GM23338 (cell line): ENCODE data around the gene SCRG1.

Experiments
- CREB1 ChIP-seq: fragments of 250-450 bp; sonication (Bioruptor Pico); IDR thresholded peaks from 2 replicates; pipeline ENCODE4 v1.5.0; 2020; ENCODE audit warnings: low read depth, mild to moderate bottlenecking, moderate library complexity
- EZH2phosphoT487 ChIP-seq: fragments of 200-600 bp; sonication (generic); IDR thresholded peaks from one replicate; pipeline ENCODE4 v1.8.1; 2018; ENCODE audit warnings: antibody characterized with exemption; ENCODE audit not compliant: unreplicated experiment
- POLR2AphosphoS5 ChIP-seq: IDR thresholded peaks from 2 replicates; pipeline ENCODE4 v1.6.1; 2016; ENCODE audit warnings: antibody characterized with exemption, low read depth
- TF ChIP-seq, protein P1 (sequence below), 2 experiments: fragments of 200-600 bp in 1 of 2; sonication (generic) in 1 of 2; conservative IDR thresholded peaks; 2 replicates each; pipeline versions ENCODE4 v1.5.1 to v1.6.1; 2016 to 2017; ENCODE audit warnings: antibody characterized with exemption in 2 of 2, low read depth in 2 of 2, mild to moderate bottlenecking in 2 of 2, moderate library complexity in 1 of 2
- TF ChIP-seq, protein P2 (sequence below): IDR thresholded peaks from one replicate; pipeline ENCODE4 v1.6.1; 2018; ENCODE audit warnings: antibody characterized with exemption; ENCODE audit not compliant: unreplicated experiment

DNA sequence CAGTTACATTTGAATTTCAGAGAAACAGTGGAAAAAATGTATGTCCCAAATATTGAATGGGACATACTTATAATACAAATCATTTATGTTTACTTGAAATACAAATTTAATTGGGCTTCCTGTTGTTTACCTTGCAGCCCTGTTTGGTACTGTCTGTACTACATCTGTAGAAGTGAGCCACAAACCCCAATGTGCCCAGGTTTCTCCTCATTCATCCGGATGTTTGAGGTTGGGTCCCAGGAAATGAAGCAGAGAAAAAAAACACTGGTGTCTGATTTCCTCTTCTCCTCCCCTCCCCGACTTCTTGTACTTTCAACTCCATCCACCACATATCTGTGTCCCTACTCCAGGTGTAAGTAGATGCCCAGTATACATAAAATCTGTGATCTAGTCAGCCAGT is 27.1 kb upstream of the SCRG1 start:
- TF ChIP-seq, protein P1, sequence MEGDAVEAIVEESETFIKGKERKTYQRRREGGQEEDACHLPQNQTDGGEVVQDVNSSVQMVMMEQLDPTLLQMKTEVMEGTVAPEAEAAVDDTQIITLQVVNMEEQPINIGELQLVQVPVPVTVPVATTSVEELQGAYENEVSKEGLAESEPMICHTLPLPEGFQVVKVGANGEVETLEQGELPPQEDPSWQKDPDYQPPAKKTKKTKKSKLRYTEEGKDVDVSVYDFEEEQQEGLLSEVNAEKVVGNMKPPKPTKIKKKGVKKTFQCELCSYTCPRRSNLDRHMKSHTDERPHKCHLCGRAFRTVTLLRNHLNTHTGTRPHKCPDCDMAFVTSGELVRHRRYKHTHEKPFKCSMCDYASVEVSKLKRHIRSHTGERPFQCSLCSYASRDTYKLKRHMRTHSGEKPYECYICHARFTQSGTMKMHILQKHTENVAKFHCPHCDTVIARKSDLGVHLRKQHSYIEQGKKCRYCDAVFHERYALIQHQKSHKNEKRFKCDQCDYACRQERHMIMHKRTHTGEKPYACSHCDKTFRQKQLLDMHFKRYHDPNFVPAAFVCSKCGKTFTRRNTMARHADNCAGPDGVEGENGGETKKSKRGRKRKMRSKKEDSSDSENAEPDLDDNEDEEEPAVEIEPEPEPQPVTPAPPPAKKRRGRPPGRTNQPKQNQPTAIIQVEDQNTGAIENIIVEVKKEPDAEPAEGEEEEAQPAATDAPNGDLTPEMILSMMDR (conservative IDR thresholded peaks at IDR 0.05; ENCODE audit: low read depth in 2 of 2) = no peak
- TF ChIP-seq POLR2AphosphoS5 (no peak), CREB1 (no peak), EZH2phosphoT487 (no peak)
- TF ChIP-seq, protein P2, sequence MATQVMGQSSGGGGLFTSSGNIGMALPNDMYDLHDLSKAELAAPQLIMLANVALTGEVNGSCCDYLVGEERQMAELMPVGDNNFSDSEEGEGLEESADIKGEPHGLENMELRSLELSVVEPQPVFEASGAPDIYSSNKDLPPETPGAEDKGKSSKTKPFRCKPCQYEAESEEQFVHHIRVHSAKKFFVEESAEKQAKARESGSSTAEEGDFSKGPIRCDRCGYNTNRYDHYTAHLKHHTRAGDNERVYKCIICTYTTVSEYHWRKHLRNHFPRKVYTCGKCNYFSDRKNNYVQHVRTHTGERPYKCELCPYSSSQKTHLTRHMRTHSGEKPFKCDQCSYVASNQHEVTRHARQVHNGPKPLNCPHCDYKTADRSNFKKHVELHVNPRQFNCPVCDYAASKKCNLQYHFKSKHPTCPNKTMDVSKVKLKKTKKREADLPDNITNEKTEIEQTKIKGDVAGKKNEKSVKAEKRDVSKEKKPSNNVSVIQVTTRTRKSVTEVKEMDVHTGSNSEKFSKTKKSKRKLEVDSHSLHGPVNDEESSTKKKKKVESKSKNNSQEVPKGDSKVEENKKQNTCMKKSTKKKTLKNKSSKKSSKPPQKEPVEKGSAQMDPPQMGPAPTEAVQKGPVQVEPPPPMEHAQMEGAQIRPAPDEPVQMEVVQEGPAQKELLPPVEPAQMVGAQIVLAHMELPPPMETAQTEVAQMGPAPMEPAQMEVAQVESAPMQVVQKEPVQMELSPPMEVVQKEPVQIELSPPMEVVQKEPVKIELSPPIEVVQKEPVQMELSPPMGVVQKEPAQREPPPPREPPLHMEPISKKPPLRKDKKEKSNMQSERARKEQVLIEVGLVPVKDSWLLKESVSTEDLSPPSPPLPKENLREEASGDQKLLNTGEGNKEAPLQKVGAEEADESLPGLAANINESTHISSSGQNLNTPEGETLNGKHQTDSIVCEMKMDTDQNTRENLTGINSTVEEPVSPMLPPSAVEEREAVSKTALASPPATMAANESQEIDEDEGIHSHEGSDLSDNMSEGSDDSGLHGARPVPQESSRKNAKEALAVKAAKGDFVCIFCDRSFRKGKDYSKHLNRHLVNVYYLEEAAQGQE = no peak
